ENCODE measurements around the gene FAM136A.

DNA sequence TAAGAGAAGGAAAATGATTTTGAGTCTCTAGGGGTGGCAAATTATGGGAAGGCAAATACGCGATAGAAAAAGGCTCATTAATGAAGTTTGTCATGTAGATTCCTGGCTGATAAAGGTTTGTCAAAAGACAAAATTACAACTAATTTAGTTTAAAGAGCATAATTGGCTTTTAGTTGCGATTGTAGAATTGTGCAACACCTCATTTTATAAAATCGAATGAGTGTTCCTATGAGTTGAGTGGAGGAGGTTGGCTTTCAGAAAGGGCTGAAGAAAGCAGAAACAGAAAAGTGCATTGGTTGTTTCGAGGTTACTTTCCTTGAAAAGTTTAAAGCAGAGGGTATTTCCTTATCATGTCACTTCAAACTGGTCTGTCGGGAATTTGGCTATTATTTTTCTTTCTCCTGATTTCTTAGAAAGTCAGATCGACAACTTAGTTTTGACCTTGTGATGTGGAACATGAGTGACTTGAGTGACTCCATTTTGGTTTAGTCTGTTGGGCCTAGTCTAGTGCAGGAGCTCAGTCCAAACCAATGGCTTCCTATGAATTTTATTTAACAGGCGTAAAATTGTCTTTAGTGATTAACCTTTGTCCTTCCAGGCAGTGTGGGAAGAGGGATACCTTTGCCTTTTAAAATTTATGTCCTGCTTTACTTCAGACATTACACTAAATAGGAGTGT, 46.1 kb downstream of the FAM136A start:
- no peak for TF ChIP-seq DNMT3B (CRISPR knock-in tag; conservative IDR thresholded peaks at IDR 0.05)
- TF ChIP-seq RFX1 (IDR thresholded peaks at IDR 0.05) = no peak
- no peak for TF ChIP-seq CTCF (CRISPR knock-in tag; IDR thresholded peaks at IDR 0.05)
- no peak for TF ChIP-seq ZKSCAN8 (CRISPR knock-in tag; IDR thresholded peaks at IDR 0.05; ENCODE audit: borderline replicate concordance)
- no peak for TF ChIP-seq ZBTB4 (CRISPR knock-in tag; IDR thresholded peaks at IDR 0.05; ENCODE audit: borderline replicate concordance)
- no peak for TF ChIP-seq TAF15 (IDR thresholded peaks at IDR 0.05; ENCODE audit: low read depth, low read length, poor library complexity, severe bottlenecking)
- TF ChIP-seq ZNF616 (CRISPR knock-in tag; IDR thresholded peaks at IDR 0.05; ENCODE audit: low read depth) = no peak
- TF ChIP-seq PHF8 (CRISPR knock-in tag; IDR thresholded peaks at IDR 0.05) = no peak
- no peak for TF ChIP-seq TAF1 (CRISPR knock-in tag; IDR thresholded peaks at IDR 0.05)
- TF ChIP-seq CEBPB (IDR thresholded peaks at IDR 0.05; ENCODE audit: borderline replicate concordance, low read depth, low read length) = peak; percentile 58; the same call in 1 of the 2 replicates
- TF ChIP-seq JUNB (CRISPR knock-in tag; IDR thresholded peaks at IDR 0.05; ENCODE audit: borderline replicate concordance) = no peak
- TF ChIP-seq, protein P1, sequence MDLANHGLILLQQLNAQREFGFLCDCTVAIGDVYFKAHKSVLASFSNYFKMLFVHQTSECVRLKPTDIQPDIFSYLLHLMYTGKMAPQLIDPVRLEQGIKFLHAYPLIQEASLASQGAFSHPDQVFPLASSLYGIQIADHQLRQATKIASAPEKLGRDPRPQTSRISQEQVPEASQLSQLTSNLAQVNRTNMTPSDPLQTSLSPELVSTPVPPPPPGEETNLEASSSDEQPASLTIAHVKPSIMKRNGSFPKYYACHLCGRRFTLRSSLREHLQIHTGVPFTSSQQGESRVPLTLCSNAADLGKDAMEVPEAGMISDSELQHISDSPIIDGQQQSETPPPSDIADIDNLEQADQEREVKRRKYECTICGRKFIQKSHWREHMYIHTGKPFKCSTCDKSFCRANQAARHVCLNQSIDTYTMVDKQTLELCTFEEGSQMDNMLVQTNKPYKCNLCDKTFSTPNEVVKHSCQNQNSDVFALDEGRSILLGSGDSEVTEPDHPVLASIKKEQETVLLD (CRISPR knock-in tag; IDR thresholded peaks at IDR 0.05; ENCODE audit: low read depth) = no peak
- TF ChIP-seq RAD21 (CRISPR knock-in tag; IDR thresholded peaks at IDR 0.05) = no peak

Data from HepG2 (cell line).